Bronchial epithelial cell (primary cell): ENCODE measurements around the gene TEX13B. TPM values are rescaled to one million over a fixed set of nuclear protein-coding genes. Genes with fewer than 3 reads are reported as not detected.

Experiments used
- DNase-seq: peaks from one replicate; pipeline ENCODE4 v3.0.0-alpha.2; 2010; ENCODE audit warnings: low read depth
- FAIRE-seq: peaks from 2 replicates; lab custom pipeline; 2011; peaks lifted over from hg19 to GRCh38; lab: Jason Lieb, UNC
- H3K27me3 ChIP-seq: 2 replicates; pipeline ENCODE4 v1.5.1; 2011; ENCODE audit warnings: low read length; ENCODE audit not compliant: control insufficient read depth, insufficient read depth
- H3K36me3 ChIP-seq: 2 replicates; pipeline ENCODE4 v1.5.1; 2011; ENCODE audit warnings: low read length; ENCODE audit not compliant: control insufficient read depth, insufficient read depth
- H3K4me3 ChIP-seq: 2 replicates; pipeline ENCODE4 v1.5.1; 2011; ENCODE audit warnings: mild to moderate bottlenecking, low read depth, low read length, control low read depth
- CTCF ChIP-seq: IDR thresholded peaks from 2 replicates; pipeline ENCODE4 v1.5.1; 2011; ENCODE audit warnings: mild to moderate bottlenecking, moderate library complexity, low read length, control low read depth, inconsistent platforms; ENCODE audit not compliant: insufficient read depth, severe bottlenecking
- total RNA-seq: library from RNA; depleted of rRNA; stranded (reverse); fragments of >200 nt; gene quantifications from 2 replicates; pipeline ENCODE4 v1.2.1, GENCODE V29; 2014

Gene TEX13B
- total RNA-seq, 1 donor from 2014 or later, result not detected

GRCh38 chrX:108000751-108001150 lies 18.6 kb upstream of the TEX13B start:
- Histone ChIP-seq H3K4me3 (no peak overlapping the region), H3K36me3 (no peaks in the 10 kb centered on the region), H3K27me3 (no peaks in the 10 kb centered on the region)
- FAIRE-seq, result peak; percentile 90
- no peak for TF ChIP-seq CTCF
- peak; percentile 88 for DNase-seq

- H3K36me3 ChIP-seq, result peaks cover 1% of the 10 kb centered on the region
- DNase-seq, result no peak
- no peaks in the 10 kb centered on the region for H3K27me3 ChIP-seq
- no peak overlapping the region for H3K4me3 ChIP-seq
- no peak for FAIRE-seq
- TF ChIP-seq CTCF, result no peak
Measured at GRCh38 chrX:107996124-107996523, 14.0 kb upstream of the TEX13B start.

GRCh38 chrX:107985033-107985432 lies 2.9 kb upstream of the TEX13B start:
- Histone ChIP-seq H3K36me3 (peaks cover 2% of the 10 kb centered on the region), H3K27me3 (no peaks in the 10 kb centered on the region), H3K4me3 (no peak overlapping the region)
- TF ChIP-seq CTCF, result no peak
- DNase-seq (no peak), FAIRE-seq (no peak)

- no peak for TF ChIP-seq CTCF
- DNase-seq, result no peak
- Histone ChIP-seq H3K4me3 (no peak overlapping the region), H3K27me3 (no peaks in the 10 kb centered on the region), H3K36me3 (peaks cover 2% of the 10 kb centered on the region)
- FAIRE-seq, result no peak
Measured at GRCh38 chrX:107979534-107979933, 2.6 kb downstream of the TEX13B start.

GRCh38 chrX:107978707-107979307 lies 3.4 kb downstream of the TEX13B start:
- no peak for FAIRE-seq
- peak; percentile 15 for DNase-seq
- no peaks in the 10 kb centered on the region for H3K27me3 ChIP-seq

More at GRCh38 chrX:107978707-107979307, 3.4 kb downstream of the TEX13B start:
- Histone ChIP-seq H3K4me3 (no peak overlapping the region), H3K36me3 (peaks cover 2% of the 10 kb centered on the region)
- peak; percentile 45 for TF ChIP-seq CTCF
